Upper lobe of left lung (tissue), 4 donors: ENCODE results near the gene YPEL3.
A peak's percentile ranks its signal among the peaks of the same experiment; 100 is the strongest.

Experiments used
- EP300 ChIP-seq, 4 donors: sonication (generic); formaldehyde crosslinking; IDR thresholded peaks; one replicate each; pipeline ENCODE4 v1.5.1; 2017; ENCODE audit warnings: antibody characterized with exemption in 4 of 4, control low read depth in 2 of 4
- POLR2A ChIP-seq, 4 donors: fragments of 450-650 bp; IDR thresholded peaks; one replicate each; pipeline ENCODE4 v1.5.1; 2016 to 2017; ENCODE audit warnings: antibody characterized with exemption in 4 of 4, mild to moderate bottlenecking in 2 of 4
- POLR2AphosphoS5 ChIP-seq, 2 donors: sonication (generic); formaldehyde crosslinking; IDR thresholded peaks; one replicate each; pipeline ENCODE4 v1.5.1; 2017; ENCODE audit warnings: antibody characterized with exemption in 2 of 2
- TF ChIP-seq, protein P1 (sequence below), 6 experiments: fragments of 450-650 bp in 4 of 6; fragments of 200-600 bp in 2 of 6; sonication (generic) in 2 of 6; IDR thresholded peaks; one replicate each; pipeline ENCODE4 v1.5.1; 2016 to 2019; ENCODE audit warnings: antibody characterized with exemption in 6 of 6

DNA sequence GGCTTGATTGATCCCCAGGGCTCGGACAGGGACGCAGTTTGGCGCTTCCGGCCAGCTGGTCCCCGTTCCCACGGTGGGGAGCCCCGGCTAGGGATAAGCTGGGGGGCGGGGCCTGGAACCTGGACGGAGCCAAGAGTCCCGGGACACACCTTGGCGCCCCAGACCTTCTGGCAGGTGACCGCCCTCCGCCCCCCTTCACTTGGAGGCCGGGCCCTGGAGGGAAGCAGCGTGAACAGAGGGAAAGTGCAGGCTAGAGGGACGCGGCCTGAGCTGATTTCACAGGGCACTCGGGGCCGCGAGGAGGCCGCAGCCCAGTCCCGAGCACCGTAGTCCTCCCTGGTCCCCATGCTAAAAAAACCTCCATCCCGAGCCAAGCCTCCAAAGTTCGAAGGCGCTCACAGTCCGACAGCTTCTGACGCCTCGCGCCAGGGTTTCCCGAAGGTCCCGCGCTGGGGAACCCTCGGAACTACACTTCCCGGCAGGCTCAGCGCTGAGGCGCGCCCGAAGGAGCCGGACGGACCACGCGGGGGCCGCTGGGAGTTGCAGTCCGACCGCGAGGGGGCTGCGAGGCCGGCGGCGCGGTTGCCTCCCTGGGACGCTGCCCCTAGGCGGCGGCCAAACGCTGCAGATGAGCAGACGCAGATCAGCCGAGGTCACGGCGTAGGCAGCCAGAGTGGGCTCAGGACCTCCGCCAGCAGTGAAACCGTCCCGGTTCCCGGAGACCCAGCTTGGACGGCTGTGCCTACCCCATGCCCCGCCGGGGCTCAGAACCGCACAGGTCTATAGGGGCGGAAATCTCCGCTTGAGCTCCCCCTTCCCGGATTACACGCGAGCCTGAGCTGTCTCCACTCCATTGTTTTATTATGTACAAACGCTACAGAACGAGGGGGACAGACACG, 4.3 kb downstream of the YPEL3 start, which contains the start of gene TBX6:
- TF ChIP-seq POLR2AphosphoS5 (IDR thresholded peaks at IDR 0.05) (peak; percentile 59 to 67), POLR2A (IDR thresholded peaks at IDR 0.05) (peak in 2 of 4 donors; percentile 19 to 59), EP300 (IDR thresholded peaks at IDR 0.05) (no peak)
- TF ChIP-seq, protein P1, sequence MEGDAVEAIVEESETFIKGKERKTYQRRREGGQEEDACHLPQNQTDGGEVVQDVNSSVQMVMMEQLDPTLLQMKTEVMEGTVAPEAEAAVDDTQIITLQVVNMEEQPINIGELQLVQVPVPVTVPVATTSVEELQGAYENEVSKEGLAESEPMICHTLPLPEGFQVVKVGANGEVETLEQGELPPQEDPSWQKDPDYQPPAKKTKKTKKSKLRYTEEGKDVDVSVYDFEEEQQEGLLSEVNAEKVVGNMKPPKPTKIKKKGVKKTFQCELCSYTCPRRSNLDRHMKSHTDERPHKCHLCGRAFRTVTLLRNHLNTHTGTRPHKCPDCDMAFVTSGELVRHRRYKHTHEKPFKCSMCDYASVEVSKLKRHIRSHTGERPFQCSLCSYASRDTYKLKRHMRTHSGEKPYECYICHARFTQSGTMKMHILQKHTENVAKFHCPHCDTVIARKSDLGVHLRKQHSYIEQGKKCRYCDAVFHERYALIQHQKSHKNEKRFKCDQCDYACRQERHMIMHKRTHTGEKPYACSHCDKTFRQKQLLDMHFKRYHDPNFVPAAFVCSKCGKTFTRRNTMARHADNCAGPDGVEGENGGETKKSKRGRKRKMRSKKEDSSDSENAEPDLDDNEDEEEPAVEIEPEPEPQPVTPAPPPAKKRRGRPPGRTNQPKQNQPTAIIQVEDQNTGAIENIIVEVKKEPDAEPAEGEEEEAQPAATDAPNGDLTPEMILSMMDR (IDR thresholded peaks at IDR 0.05): peak; percentile 73 to 99 (median 98)
